Neuronal stem cell (in vitro differentiated cells): Measurements from ENCODE around the gene WDHD1.
A peak's percentile ranks its signal among the peaks of the same experiment; 100 is the strongest.
"Not testable (repeated sequence)": the region's sequence is repeated elsewhere in the genome, so short reads cannot be mapped to it uniquely, and the experiment has no call there.

Source experiments
- DNase-seq: peaks from one replicate; pipeline ENCODE4 v3.0.0-alpha.2; 2013; ENCODE audit warnings: low spot score
- H2AFZ ChIP-seq: one replicate; pipeline ENCODE4 v1.6.1; 2013; ENCODE audit warnings: mild to moderate bottlenecking, low read length, inconsistent platforms
- H2AK5ac ChIP-seq: 2 replicates; pipeline ENCODE4 v1.6.1; 2013; ENCODE audit warnings: low read depth, mild to moderate bottlenecking, inconsistent platforms, low read length, moderate library complexity, mixed read lengths
- H2BK120ac ChIP-seq: 2 replicates; pipeline ENCODE4 v1.6.1; 2013; ENCODE audit warnings: low read depth, mild to moderate bottlenecking, inconsistent platforms, low read length, moderate library complexity, mixed read lengths
- H2BK12ac ChIP-seq: one replicate; pipeline ENCODE4 v1.6.1; 2013; ENCODE audit warnings: low read length, inconsistent platforms
- H2BK15ac ChIP-seq: 2 replicates; pipeline ENCODE4 v1.6.1; 2013; ENCODE audit warnings: mild to moderate bottlenecking, low read length, inconsistent platforms, mixed read lengths
- H2BK5ac ChIP-seq: one replicate; pipeline ENCODE4 v1.6.1; 2013; ENCODE audit warnings: inconsistent platforms, mild to moderate bottlenecking, low read length, moderate library complexity
- H3K14ac ChIP-seq: one replicate; pipeline ENCODE4 v1.6.1; 2013; ENCODE audit warnings: low read length, inconsistent platforms
- H3K18ac ChIP-seq: 2 replicates; pipeline ENCODE4 v1.6.1; 2013; ENCODE audit warnings: low read length, inconsistent platforms
- H3K23ac ChIP-seq: 2 replicates; pipeline ENCODE4 v1.6.1; 2013; ENCODE audit warnings: low read depth, mild to moderate bottlenecking, mixed read lengths, low read length, inconsistent platforms; ENCODE audit not compliant: poor library complexity
- H3K27ac ChIP-seq: replicated peaks from 3 replicates; pipeline ENCODE4 v1.5.1; 2013; ENCODE audit warnings: low read length, inconsistent platforms
- H3K27me3 ChIP-seq, 3 experiments: 2 replicates each; pipeline ENCODE4 v1.6.1; 2013; ENCODE audit warnings: low read length in 3 of 3, mild to moderate bottlenecking in 2 of 3, inconsistent platforms in 1 of 3, low read depth in 1 of 3, mixed read lengths in 1 of 3, moderate library complexity in 1 of 3; ENCODE audit not compliant: control insufficient read depth in 3 of 3, insufficient read depth in 3 of 3
- H3K36me3 ChIP-seq, 2 donors: replicated peaks in 1 of 2; 2 replicates each; pipeline ENCODE4 v1.6.1; 2013; ENCODE audit warnings: low read length in 2 of 2; ENCODE audit not compliant: control insufficient read depth in 2 of 2, insufficient read depth in 2 of 2
- H3K4ac ChIP-seq: 2 replicates; pipeline ENCODE4 v1.6.1; 2013; ENCODE audit warnings: inconsistent platforms, mild to moderate bottlenecking, low read length, moderate library complexity
- H3K4me1 ChIP-seq, 2 donors: 1 replicate in 1 of 2; 2 replicates in 1 of 2; pipeline ENCODE4 v1.6.1; 2013; ENCODE audit warnings: low read length in 2 of 2, low read depth in 1 of 2; ENCODE audit not compliant: control insufficient read depth in 2 of 2, insufficient read depth in 1 of 2
- H3K4me2 ChIP-seq: one replicate; pipeline ENCODE4 v1.6.1; 2013; ENCODE audit warnings: mild to moderate bottlenecking, low read length, inconsistent platforms; ENCODE audit not compliant: insufficient read depth, poor library complexity, severe bottlenecking
- H3K4me3 ChIP-seq, 2 donors: 2 replicates each; pipeline ENCODE4 v1.5.1; 2013; ENCODE audit warnings: low read length in 2 of 2, mild to moderate bottlenecking in 2 of 2, inconsistent platforms in 1 of 2, moderate library complexity in 1 of 2
- H3K79me1 ChIP-seq: one replicate; pipeline ENCODE4 v1.6.1; 2013; ENCODE audit warnings: low read depth, mild to moderate bottlenecking, inconsistent platforms, low read length, moderate library complexity
- H3K9ac ChIP-seq: one replicate; pipeline ENCODE4 v1.6.1; 2013; ENCODE audit warnings: mild to moderate bottlenecking, low read depth, low read length, inconsistent platforms; ENCODE audit not compliant: poor library complexity
- H3K9me3 ChIP-seq, 2 donors: replicated peaks in 1 of 2; 2 replicates each; pipeline versions ENCODE3 to v1.6.1; 2013; ENCODE audit warnings: low read length in 2 of 2, mild to moderate bottlenecking in 2 of 2, inconsistent platforms in 1 of 2, low read depth in 1 of 2, mixed read lengths in 1 of 2, moderate library complexity in 1 of 2; ENCODE audit not compliant: control insufficient read depth in 2 of 2, insufficient read depth in 1 of 2
- H4K8ac ChIP-seq: one replicate; pipeline ENCODE4 v1.6.1; 2013; ENCODE audit warnings: low read depth, mild to moderate bottlenecking, inconsistent platforms, low read length, moderate library complexity
- H4K91ac ChIP-seq: one replicate; pipeline ENCODE4 v1.6.1; 2013; ENCODE audit warnings: low read length, low read depth, mild to moderate bottlenecking, inconsistent platforms; ENCODE audit not compliant: poor library complexity
- WGBS, 2 donors: extraction: QIAGEN DNeasy Blood & Tissue Kit; methylation state at CpG; one replicate each; pipeline ENCODE4 v1.1.7; 2013; ENCODE audit warnings: missing lambda C conversion rate in 2 of 2, mixed read lengths in 1 of 2; ENCODE audit not compliant: insufficient read length in 2 of 2, insufficient replicate concordance in 1 of 2; ENCODE audit errors: extremely low coverage in 2 of 2; 5-methylcytosine and 5-hydroxymethylcytosine counted together

Gene WDHD1

DNA sequence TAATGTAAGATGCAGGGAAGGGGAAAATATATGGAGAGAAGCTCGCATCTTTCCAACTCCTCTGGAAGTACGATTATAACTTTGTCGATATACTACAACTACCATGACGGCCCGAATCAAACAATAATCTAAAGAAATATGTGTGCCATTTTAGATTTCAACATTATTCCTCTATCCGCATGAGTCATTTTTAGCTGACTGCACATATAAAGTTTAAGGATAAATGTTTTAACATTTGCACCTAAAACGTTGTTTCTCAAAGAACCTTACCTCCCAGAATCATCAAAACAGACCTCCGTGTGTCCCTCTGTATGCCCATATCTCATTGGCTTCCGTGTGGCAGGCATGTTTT lies 482 bp downstream of the WDHD1 start:
- Histone ChIP-seq H2BK120ac (no peak overlapping the region), H3K79me1 (no peaks in the 10 kb centered on the region), H3K9ac (no peak overlapping the region), H2AK5ac (no peak overlapping the region), H3K36me3 (peaks cover 2 to 35% of the 10 kb centered on the region in 2 donors), H3K4ac (no peak overlapping the region), H3K4me3 (peak overlapping the region; percentile 71 to 94), H3K27ac (no peak overlapping the region), H3K27me3 (no peaks in the 10 kb centered on the region), H3K14ac (no peak overlapping the region), H3K23ac (no peak overlapping the region), H2BK12ac (no peak overlapping the region), H3K4me2 (peak overlapping the region; percentile 78), H4K91ac (no peak overlapping the region), H2BK5ac (no peak overlapping the region), H3K18ac (no peak overlapping the region), H2BK15ac (no peak overlapping the region), H2AFZ (peak overlapping the region; percentile 90), H3K4me1 (peaks cover 5 to 10% of the 10 kb centered on the region in 2 donors), H3K9me3 (no peaks in the 10 kb centered on the region), H4K8ac (no peak overlapping the region)
- DNase-seq: no peak
- no CpG with 5 or more reads among the region's 9 CpGs for WGBS, 2 donors

DNA sequence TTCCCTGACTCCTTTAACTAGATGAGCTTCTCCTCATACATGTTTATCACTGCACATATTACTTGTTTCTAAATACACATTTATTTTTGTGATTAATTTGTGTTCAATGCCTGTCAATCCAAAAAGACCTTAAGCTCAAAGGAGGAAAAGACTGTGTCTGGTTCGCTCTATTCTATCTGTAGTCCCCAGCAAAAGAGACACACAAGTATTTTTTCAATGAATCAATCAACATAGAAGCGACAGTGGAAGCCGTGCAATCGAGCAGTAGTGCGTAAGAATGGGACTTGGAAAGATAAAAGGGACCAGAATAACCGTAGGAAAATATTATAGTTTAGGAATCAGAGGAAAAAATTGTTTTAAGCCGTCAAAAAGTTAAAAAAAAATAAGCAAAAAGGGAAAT lies 951 bp downstream of the WDHD1 start:
- H3K18ac ChIP-seq: no peak overlapping the region
- H3K4ac ChIP-seq: no peak overlapping the region
- H2BK5ac ChIP-seq: no peak overlapping the region
- no peak overlapping the region for H2BK120ac ChIP-seq
- H3K4me1 ChIP-seq: peaks cover 5 to 10% of the 10 kb centered on the region in 2 donors
- H2BK12ac ChIP-seq: no peak overlapping the region
- DNase-seq: no peak
- no CpG with 5 or more reads among the region's 7 CpGs for WGBS, 2 donors
- H3K9me3 ChIP-seq: no peaks in the 10 kb centered on the region
- peaks cover 2 to 40% of the 10 kb centered on the region in 2 donors for H3K36me3 ChIP-seq
- peak overlapping the region; percentile 78 for H3K4me2 ChIP-seq
- no peaks in the 10 kb centered on the region for H3K79me1 ChIP-seq
- peak overlapping the region; percentile 32 to 71 for H3K4me3 ChIP-seq
- no peak overlapping the region for H3K27ac ChIP-seq
- H3K9ac ChIP-seq: no peak overlapping the region
- no peak overlapping the region for H3K23ac ChIP-seq
- H2BK15ac ChIP-seq: no peak overlapping the region
- H2AFZ ChIP-seq: peak overlapping the region; percentile 90
- no peaks in the 10 kb centered on the region for H3K27me3 ChIP-seq
- no peak overlapping the region for H4K91ac ChIP-seq
- no peak overlapping the region for H2AK5ac ChIP-seq
- no peak overlapping the region for H3K14ac ChIP-seq
- H4K8ac ChIP-seq: no peak overlapping the region

DNA sequence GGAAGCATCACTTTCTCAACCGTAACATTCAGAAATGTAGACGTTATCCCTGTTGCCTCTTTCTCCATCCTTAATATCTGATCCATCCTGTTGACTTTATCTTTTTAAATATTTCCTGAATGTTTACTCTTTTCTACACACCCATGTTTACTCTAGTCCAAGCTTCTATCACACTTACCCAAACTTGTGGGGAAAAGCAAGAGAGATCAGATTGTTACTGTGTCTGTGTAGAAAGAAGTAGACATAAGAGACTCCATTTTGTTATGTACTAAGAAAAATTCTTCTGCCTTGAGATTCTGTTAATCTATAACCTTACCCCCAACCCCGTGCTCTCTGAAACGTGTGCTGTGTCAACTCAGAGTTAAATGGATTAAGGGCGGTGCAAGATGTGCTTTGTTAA lies 2.5 kb downstream of the WDHD1 start:
- H2AK5ac ChIP-seq, H3K4me1 ChIP-seq, H3K9me3 ChIP-seq, H4K8ac ChIP-seq, H2BK5ac ChIP-seq, H4K91ac ChIP-seq, H3K23ac ChIP-seq, H3K79me1 ChIP-seq, H3K4me3 ChIP-seq, H3K27ac ChIP-seq, H3K14ac ChIP-seq, H3K27me3 ChIP-seq, H3K9ac ChIP-seq, H3K4ac ChIP-seq, DNase-seq, H2BK15ac ChIP-seq, H2BK12ac ChIP-seq, H3K18ac ChIP-seq, H2AFZ ChIP-seq, H2BK120ac ChIP-seq, H3K4me2 ChIP-seq: not testable (repeated sequence)
- no CpG with 5 or more reads among the region's 5 CpGs for WGBS, 2 donors
- H3K36me3 ChIP-seq: peaks cover 2 to 55% of the 10 kb centered on the region in 2 donors

DNA sequence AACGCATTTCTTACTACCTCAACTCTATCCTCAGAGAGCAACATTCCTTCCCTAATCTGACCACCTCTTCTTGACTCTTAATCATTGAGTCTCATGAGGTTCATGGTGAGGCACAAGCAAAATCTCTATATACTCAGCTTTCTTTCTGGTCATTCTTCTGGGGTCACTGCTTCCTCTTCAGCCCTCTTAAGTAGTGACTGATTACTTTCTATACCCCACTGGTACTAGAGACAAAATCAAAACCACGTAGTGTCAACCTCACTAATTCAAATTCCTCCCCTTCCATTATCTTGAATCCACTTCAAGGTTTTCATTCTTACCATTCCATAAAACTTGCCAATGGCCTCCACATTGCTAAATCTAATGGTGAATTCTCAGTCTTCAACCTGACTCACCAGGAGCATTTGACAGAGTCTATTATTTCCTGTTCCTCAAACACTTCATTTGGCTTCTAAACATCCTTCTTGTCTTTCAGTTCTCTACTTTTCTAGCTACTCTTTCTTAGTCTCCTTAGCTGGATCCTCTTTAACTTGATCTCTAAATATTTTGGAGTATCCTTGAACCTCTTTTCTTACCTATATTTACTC lies 6.8 kb downstream of the WDHD1 start:
- Histone ChIP-seq H3K9ac (no peak overlapping the region), H3K4ac (no peak overlapping the region), H3K79me1 (peaks cover 3% of the 10 kb centered on the region), H2AK5ac (no peak overlapping the region), H3K23ac (no peak overlapping the region), H3K27me3 (no peaks in the 10 kb centered on the region), H2BK120ac (no peak overlapping the region), H3K18ac (no peak overlapping the region), H2BK5ac (no peak overlapping the region), H4K91ac (no peak overlapping the region), H4K8ac (no peak overlapping the region), H3K27ac (no peak overlapping the region), H2BK15ac (no peak overlapping the region), H3K9me3 (no peaks in the 10 kb centered on the region), H3K14ac (no peak overlapping the region), H2BK12ac (no peak overlapping the region), H3K4me2 (no peak overlapping the region), H2AFZ (no peak overlapping the region), H3K4me1 (no peaks in the 10 kb centered on the region), H3K36me3 (peaks cover 2 to 92% of the 10 kb centered on the region in 2 donors), H3K4me3 (no peak overlapping the region)
- DNase-seq: no peak
- WGBS, 2 donors: no CpG with 5 or more reads among the region's 2 CpGs
